BLaER1 treated with 17β-estradiol and CSF1 and Interleukin-3, amounts not matched to agents 10 nM and 100 nM (cell line): ENCODE measurements around the gene BTAF1.

Experiments
- H3K27ac ChIP-seq, 11 experiments: shearing (Covaris generic); formaldehyde crosslinking; 2 replicates each; pipeline ENCODE4 v1.8.1; 2022
- H3K27me3 ChIP-seq, 11 experiments: shearing (Covaris generic); formaldehyde crosslinking; 2 replicates each; pipeline ENCODE4 v1.8.1; 2022
- H3K36me3 ChIP-seq, 11 experiments: shearing (Covaris generic); formaldehyde crosslinking; 2 replicates each; pipeline ENCODE4 v1.8.1; 2022
- H3K4me1 ChIP-seq, 10 experiments: shearing (Covaris generic); formaldehyde crosslinking; 2 replicates each; pipeline ENCODE4 v1.8.1; 2022
- H3K4me2 ChIP-seq, 11 experiments: shearing (Covaris generic); formaldehyde crosslinking; 2 replicates each; pipeline ENCODE4 v1.8.1; 2022
- H3K4me3 ChIP-seq, 10 experiments: shearing (Covaris generic); formaldehyde crosslinking; 2 replicates each; pipeline ENCODE4 v1.8.1; 2022
- H3K9ac ChIP-seq, 11 experiments: shearing (Covaris generic); formaldehyde crosslinking; 2 replicates each; pipeline ENCODE4 v1.8.1; 2022
- H3K9me3 ChIP-seq, 11 experiments: shearing (Covaris generic); formaldehyde crosslinking; replicated peaks in 1 of 11; 2 replicates each; pipeline ENCODE4 v1.8.1; 2022
- H4K20me1 ChIP-seq, 11 experiments: shearing (Covaris generic); formaldehyde crosslinking; 2 replicates each; pipeline ENCODE4 v1.8.1; 2022
- Cebpa-rat ChIP-seq, 11 experiments: shearing (Covaris generic); IDR thresholded peaks; 2 replicates each; pipeline ENCODE4 v1.8.1; 2022

Gene BTAF1

DNA sequence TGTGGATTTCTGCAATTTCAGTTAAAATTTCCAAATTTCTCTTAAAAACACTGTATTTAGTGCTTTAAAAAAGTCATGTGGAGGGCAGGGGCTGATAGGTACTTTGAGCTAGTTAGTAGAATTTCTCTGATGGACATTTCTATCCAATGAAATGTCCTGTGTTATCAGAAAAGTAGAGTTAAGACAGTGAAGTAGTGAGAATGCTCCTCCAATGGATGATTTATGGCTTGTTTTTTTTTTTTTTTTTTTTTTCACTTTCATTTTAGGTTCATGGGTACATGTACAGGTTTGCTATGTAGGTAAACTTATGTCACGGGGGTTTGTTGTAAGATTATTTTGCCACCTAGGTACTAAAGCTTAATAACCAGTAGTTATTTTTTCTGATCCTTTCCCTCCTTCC, 55.0 kb downstream of the BTAF1 start:
- Histone ChIP-seq H3K9me3 (no peaks in the 10 kb centered on the region), H3K27me3 (no peaks in the 10 kb centered on the region), H3K9ac (no peak overlapping the region), H3K36me3 (peaks cover 78 to 100% (median 93%) of the 10 kb centered on the region in 11 experiments), H3K4me3 (no peak overlapping the region), H3K4me2 (no peak overlapping the region), H3K27ac (no peak overlapping the region), H3K4me1 (no peaks in the 10 kb centered on the region), H4K20me1 (peaks cover 0 to 6% (median 0%) of the 10 kb centered on the region in 11 experiments; a peak in 5 of 22 replicates)
- TF ChIP-seq Cebpa-rat (IDR thresholded peaks at IDR 0.05), result no peak

DNA sequence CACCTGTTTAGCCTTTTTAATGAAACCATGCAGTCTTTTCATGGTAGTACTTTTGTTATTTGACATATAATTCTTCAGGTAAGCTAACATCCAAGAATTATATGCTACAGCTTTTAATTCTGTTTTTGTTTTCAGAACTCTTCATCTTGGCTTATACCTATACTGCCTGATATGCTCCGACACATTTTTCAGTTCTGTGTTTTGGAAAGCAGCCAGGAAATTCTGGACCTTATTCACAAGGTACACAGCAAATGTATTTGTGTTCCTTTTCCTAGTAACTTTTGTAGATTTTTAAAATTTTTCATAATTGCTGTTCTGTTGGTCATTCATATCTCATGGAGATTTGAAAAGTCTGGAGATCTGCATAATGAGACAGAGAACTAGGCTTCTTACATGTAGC, 56.7 kb downstream of the BTAF1 start:
- Histone ChIP-seq H3K27ac (no peak overlapping the region), H3K9ac (no peak overlapping the region), H3K9me3 (no peaks in the 10 kb centered on the region), H3K27me3 (no peaks in the 10 kb centered on the region), H3K36me3 (peaks cover 87 to 100% (median 95%) of the 10 kb centered on the region in 11 experiments), H3K4me2 (no peak overlapping the region), H3K4me1 (no peaks in the 10 kb centered on the region), H3K4me3 (no peak overlapping the region), H4K20me1 (peaks cover 0 to 6% (median 0%) of the 10 kb centered on the region in 11 experiments; a peak in 4 of 22 replicates)
- no peak for TF ChIP-seq Cebpa-rat (IDR thresholded peaks at IDR 0.05)

DNA sequence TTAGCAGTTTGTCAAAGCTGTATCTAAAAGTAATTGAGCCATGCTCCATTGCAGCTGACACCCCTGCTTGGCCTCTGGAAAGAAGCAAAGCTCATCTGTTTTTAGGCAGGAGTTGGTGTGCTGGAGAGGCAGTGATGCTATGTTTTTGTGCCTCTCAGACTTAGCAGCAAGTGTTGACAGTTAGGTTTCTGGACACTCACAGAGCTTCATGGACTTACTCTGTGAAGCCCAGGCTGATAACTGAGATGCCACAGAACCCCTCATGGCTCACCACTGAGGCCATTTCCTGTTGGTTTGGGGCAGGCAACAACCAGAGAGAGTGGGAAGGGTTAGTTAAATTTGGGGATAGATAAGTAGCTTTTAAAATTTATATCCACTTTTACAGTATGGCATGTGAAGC, 59.8 kb downstream of the BTAF1 start:
- peaks cover 88 to 100% (median 95%) of the 10 kb centered on the region in 11 experiments for H3K36me3 ChIP-seq
- H3K4me2 ChIP-seq, result no peak overlapping the region
- H3K4me1 ChIP-seq, result no peaks in the 10 kb centered on the region
- H3K4me3 ChIP-seq, result no peak overlapping the region
- no peaks in the 10 kb centered on the region for H3K27me3 ChIP-seq
- H3K9me3 ChIP-seq, result no peaks in the 10 kb centered on the region
- TF ChIP-seq Cebpa-rat (IDR thresholded peaks at IDR 0.05), result no peak
- no peak overlapping the region for H3K27ac ChIP-seq
- H4K20me1 ChIP-seq, result peaks cover 0 to 25% (median 0%) of the 10 kb centered on the region in 11 experiments; a peak in 5 of 22 replicates
- no peak overlapping the region for H3K9ac ChIP-seq

DNA sequence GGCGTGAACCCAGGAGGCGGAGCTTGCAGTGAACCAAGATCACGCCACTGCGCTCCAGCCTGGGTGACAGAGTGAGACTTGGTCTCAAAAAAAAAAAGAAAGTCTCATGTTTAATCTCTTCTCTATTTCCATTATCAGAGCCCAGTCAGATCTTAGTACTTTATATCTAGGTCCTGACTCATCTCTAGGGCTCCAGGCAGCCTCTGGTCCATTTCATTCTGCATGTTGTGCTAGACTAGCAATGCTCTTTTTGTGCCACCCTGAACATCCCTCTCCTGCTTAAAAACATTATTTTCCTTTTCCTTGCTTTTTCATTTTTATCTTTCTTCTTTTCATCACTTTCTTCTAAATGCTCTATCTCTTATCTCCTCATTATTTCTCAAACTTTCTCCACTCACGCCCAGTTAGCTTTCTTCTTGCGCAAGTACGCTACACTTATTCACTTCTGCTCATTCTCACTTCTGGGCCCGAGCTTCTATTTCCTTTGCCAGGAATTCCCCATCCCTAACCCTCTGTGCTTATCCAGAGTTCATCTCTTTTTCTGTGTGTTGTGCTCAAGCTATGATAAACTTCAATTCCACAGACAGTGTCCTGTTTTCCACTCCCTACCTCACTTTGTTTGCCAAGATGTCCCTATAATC, 63.9 kb downstream of the BTAF1 start:
- Histone ChIP-seq H3K9ac (no peak overlapping the region), H3K27me3 (no peaks in the 10 kb centered on the region), H3K9me3 (no peaks in the 10 kb centered on the region), H3K4me1 (no peaks in the 10 kb centered on the region), H3K27ac (no peak overlapping the region), H3K36me3 (peaks cover 94 to 100% (median 98%) of the 10 kb centered on the region in 11 experiments), H3K4me2 (no peak overlapping the region), H3K4me3 (no peak overlapping the region), H4K20me1 (peaks cover 0 to 25% (median 0%) of the 10 kb centered on the region in 11 experiments; a peak in 6 of 22 replicates)
- no peak for TF ChIP-seq Cebpa-rat (IDR thresholded peaks at IDR 0.05)

DNA sequence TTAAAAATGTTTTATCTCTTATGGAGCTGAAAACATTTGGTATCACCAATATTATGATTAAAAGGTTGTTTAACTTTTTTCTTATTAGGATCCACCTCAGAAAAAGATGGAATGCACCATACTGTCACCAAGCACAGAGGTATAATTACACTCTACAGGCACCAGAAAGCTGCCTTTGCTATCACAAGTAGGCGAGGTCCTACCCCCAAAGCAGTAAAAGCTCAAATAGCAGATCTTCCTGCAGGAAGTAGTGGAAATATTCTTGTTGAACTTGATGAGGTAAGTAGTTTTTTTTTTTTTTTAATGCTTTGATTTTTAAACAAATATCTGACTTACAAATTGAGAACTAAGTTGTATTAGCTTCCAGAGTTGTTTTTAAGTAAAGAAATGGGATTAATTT, 68.5 kb downstream of the BTAF1 start:
- Histone ChIP-seq H3K4me2 (no peak overlapping the region), H3K9ac (no peak overlapping the region), H3K27ac (no peak overlapping the region), H3K4me3 (no peak overlapping the region), H3K27me3 (no peaks in the 10 kb centered on the region), H3K4me1 (no peaks in the 10 kb centered on the region), H3K36me3 (peaks cover 91 to 100% (median 97%) of the 10 kb centered on the region in 11 experiments), H3K9me3 (no peaks in the 10 kb centered on the region), H4K20me1 (peaks cover 0 to 6% (median 0%) of the 10 kb centered on the region in 11 experiments; a peak in 4 of 22 replicates)
- TF ChIP-seq Cebpa-rat (IDR thresholded peaks at IDR 0.05), result no peak

DNA sequence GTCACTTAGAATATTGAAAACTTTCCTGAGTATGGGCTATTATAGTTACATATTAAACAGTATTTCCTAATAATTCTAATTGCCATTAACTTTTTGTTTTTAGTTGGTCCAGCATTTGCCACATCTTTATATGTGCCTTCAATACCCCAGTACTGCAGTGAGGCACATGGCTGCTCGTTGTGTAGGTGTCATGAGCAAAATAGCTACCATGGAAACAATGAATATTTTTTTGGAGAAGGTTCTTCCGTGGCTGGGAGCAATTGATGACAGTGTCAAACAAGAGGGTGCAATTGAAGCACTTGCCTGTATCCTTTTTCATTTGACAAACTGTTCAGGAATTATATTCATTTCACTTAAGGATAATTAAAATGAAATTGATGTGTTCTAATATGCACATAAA, 72.7 kb downstream of the BTAF1 start:
- peaks cover 93 to 100% (median 97%) of the 10 kb centered on the region in 11 experiments for H3K36me3 ChIP-seq
- no peak overlapping the region for H3K4me3 ChIP-seq
- peaks cover 10 to 27% (median 14%) of the 10 kb centered on the region in 11 experiments; a peak in 21 of 22 replicates for H3K9me3 ChIP-seq
- H3K27me3 ChIP-seq, result no peaks in the 10 kb centered on the region
- no peak overlapping the region for H3K9ac ChIP-seq
- no peak for TF ChIP-seq Cebpa-rat (IDR thresholded peaks at IDR 0.05)
- H4K20me1 ChIP-seq, result peaks cover 0 to 2% (median 0%) of the 10 kb centered on the region in 11 experiments; a peak in 1 of 22 replicates
- no peaks in the 10 kb centered on the region for H3K4me1 ChIP-seq
- H3K27ac ChIP-seq, result no peak overlapping the region
- no peak overlapping the region for H3K4me2 ChIP-seq

DNA sequence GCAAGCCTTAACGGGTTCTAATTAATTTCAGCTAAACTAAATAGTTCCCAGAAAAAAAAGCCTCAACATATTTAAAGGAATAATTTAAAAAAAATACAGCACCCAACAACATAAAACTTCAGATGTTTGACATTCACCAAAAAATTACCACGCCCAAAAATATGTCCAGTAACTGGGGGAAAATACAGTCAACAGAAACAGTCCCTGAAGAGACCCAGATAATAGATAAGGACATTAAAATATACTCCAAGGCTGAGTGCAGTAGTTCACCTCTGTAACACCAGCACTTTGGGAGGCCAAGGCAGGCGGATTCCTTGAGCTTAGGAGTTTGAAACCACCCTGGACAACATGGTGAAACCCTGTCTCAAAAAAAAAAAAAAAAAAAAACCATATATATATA, 78.0 kb downstream of the BTAF1 start:
- H3K9ac ChIP-seq, result no peak overlapping the region
- no peak overlapping the region for H3K27ac ChIP-seq
- H3K27me3 ChIP-seq, result no peaks in the 10 kb centered on the region
- H3K9me3 ChIP-seq, result peaks cover 20 to 45% (median 32%) of the 10 kb centered on the region in 11 experiments; a peak in 21 of 22 replicates
- H3K4me2 ChIP-seq, result no peak overlapping the region
- peaks cover 83 to 100% (median 96%) of the 10 kb centered on the region in 11 experiments for H3K36me3 ChIP-seq
- no peak overlapping the region for H3K4me3 ChIP-seq
- peaks cover 0 to 5% (median 0%) of the 10 kb centered on the region in 11 experiments; a peak in 1 of 22 replicates for H4K20me1 ChIP-seq
- no peaks in the 10 kb centered on the region for H3K4me1 ChIP-seq
- no peak for TF ChIP-seq Cebpa-rat (IDR thresholded peaks at IDR 0.05)

DNA sequence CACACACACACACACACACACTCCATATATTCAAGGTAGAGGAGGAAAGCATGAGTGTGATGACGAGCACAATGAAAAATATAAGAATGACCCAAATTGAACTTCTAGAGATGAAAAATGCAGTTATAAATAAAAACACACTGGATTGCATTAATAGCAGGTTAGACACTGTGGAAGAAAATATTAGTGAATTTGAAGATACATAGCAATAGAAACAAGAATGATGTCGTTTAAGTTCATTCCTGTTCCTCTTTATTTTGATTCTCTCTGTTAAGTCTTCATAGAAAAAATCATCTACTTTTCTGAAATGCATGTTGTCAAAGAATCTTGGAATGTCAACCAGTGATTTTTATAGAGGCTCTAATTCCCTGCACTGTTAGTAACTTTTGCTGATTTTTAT, 78.4 kb downstream of the BTAF1 start:
- no peak for TF ChIP-seq Cebpa-rat (IDR thresholded peaks at IDR 0.05)
- no peak overlapping the region for H3K4me2 ChIP-seq

DNA sequence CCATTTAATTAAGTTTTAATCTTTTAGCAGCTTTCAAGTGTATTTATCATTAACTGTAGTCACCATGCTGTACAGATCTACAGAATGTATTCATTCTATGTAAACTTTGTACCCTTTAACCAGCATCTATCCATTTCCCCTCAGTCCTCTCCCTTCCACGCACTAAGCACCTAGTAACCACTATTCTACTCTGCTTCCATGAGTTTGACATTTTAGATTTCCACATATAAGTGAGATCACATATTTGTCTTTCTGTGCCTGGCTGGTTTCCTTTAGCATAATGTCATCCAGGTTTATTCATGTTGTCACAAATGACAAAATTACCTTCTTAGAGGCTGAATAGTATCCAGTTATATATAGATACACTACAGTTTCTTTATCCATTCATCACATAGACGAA, 79.7 kb downstream of the BTAF1 start:
- no peak for TF ChIP-seq Cebpa-rat (IDR thresholded peaks at IDR 0.05)
- peaks cover 0 to 4% (median 2%) of the 10 kb centered on the region in 10 experiments; a peak in 13 of 20 replicates for H3K4me1 ChIP-seq

More for the DNA sequence above, 78.4 kb downstream of the BTAF1 start:
- Histone ChIP-seq H3K9ac (no peak overlapping the region), H4K20me1 (peaks cover 0 to 5% (median 0%) of the 10 kb centered on the region in 11 experiments; a peak in 1 of 22 replicates), H3K9me3 (peaks cover 20 to 45% (median 32%) of the 10 kb centered on the region in 11 experiments; a peak in 21 of 22 replicates), H3K27ac (no peak overlapping the region), H3K4me3 (no peak overlapping the region), H3K4me1 (no peaks in the 10 kb centered on the region), H3K36me3 (peaks cover 82 to 100% (median 97%) of the 10 kb centered on the region in 11 experiments), H3K27me3 (no peaks in the 10 kb centered on the region)

More for the DNA sequence above, 79.7 kb downstream of the BTAF1 start:
- no peak overlapping the region for H3K4me2 ChIP-seq
- H3K9me3 ChIP-seq, result peaks cover 20 to 45% (median 32%) of the 10 kb centered on the region in 11 experiments; a peak in 21 of 22 replicates
- H3K27ac ChIP-seq, result no peak overlapping the region
- H3K4me3 ChIP-seq, result no peak overlapping the region
- peaks cover 84 to 100% (median 97%) of the 10 kb centered on the region in 11 experiments for H3K36me3 ChIP-seq
- no peaks in the 10 kb centered on the region for H3K27me3 ChIP-seq
- peaks cover 0 to 5% (median 0%) of the 10 kb centered on the region in 11 experiments; a peak in 1 of 22 replicates for H4K20me1 ChIP-seq
- no peak overlapping the region for H3K9ac ChIP-seq
